Measurements from ENCODE around the gene RBM3.

RBM3 gene

DNA sequence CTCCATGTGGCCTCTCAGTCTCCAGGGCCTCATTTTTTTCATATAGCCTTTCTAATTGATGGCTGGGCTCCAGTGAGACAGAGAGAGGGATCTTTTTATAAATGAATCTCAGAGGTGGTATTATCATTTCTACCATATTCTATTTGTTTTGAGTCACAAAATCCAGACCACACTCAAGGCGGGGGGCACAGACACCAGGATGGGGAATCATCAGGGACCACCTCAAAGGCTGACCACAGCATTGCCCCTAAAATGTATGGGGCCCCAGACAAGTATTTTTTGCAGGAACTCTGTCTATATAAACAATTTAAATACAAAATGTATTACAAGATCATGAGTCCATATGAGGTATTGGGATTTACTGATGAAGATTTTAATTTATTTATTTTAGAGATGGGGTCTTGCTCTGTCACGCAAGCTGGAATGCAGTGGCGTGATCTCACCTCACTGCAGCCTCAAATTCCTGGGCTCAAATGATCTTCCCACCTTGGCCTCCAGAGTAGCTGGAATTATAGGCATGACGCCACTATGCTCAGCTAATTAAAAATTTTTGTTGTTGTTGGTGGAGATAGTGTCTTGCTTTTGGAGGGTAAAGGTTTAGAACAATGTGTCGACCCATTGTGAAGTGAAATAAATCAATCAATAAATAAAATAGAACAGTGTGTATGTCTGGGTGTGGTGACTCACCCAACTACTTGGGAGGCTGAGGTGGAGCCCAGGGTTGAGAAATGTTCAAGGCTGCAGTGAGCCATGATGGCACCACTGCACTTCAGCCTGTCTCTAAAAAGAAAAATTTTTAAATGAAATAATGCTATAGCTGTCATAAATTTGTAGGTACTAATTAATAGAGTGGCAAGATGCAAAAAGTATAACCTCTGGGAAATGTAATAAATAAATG lies 52.4 kb downstream of the RBM3 start:
- no peak overlapping the region for H3K4me3 ChIP-seq (ENCODE audit: low read depth, low read length)
- TF ChIP-seq, protein P1, sequence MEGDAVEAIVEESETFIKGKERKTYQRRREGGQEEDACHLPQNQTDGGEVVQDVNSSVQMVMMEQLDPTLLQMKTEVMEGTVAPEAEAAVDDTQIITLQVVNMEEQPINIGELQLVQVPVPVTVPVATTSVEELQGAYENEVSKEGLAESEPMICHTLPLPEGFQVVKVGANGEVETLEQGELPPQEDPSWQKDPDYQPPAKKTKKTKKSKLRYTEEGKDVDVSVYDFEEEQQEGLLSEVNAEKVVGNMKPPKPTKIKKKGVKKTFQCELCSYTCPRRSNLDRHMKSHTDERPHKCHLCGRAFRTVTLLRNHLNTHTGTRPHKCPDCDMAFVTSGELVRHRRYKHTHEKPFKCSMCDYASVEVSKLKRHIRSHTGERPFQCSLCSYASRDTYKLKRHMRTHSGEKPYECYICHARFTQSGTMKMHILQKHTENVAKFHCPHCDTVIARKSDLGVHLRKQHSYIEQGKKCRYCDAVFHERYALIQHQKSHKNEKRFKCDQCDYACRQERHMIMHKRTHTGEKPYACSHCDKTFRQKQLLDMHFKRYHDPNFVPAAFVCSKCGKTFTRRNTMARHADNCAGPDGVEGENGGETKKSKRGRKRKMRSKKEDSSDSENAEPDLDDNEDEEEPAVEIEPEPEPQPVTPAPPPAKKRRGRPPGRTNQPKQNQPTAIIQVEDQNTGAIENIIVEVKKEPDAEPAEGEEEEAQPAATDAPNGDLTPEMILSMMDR (IDR thresholded peaks at IDR 0.05; ENCODE audit: low read depth, low read length), result no peak

All from WI38 (cell line).